HG02885 (cell line): Measurements from ENCODE around the gene TMEM97.

Experiments used
- ATAC-seq: cut with Tn5 transposase; IDR thresholded peaks from one replicate; pipeline ENCODE4 v1.9.1; 2021; ENCODE audit warnings: mild to moderate bottlenecking; ENCODE audit not compliant: unreplicated experiment, poor library complexity

The TMEM97 gene

GRCh38 chr17:28315846-28316705 is 2.9 kb upstream of the TMEM97 start:
- ATAC-seq: no peak

DNA sequence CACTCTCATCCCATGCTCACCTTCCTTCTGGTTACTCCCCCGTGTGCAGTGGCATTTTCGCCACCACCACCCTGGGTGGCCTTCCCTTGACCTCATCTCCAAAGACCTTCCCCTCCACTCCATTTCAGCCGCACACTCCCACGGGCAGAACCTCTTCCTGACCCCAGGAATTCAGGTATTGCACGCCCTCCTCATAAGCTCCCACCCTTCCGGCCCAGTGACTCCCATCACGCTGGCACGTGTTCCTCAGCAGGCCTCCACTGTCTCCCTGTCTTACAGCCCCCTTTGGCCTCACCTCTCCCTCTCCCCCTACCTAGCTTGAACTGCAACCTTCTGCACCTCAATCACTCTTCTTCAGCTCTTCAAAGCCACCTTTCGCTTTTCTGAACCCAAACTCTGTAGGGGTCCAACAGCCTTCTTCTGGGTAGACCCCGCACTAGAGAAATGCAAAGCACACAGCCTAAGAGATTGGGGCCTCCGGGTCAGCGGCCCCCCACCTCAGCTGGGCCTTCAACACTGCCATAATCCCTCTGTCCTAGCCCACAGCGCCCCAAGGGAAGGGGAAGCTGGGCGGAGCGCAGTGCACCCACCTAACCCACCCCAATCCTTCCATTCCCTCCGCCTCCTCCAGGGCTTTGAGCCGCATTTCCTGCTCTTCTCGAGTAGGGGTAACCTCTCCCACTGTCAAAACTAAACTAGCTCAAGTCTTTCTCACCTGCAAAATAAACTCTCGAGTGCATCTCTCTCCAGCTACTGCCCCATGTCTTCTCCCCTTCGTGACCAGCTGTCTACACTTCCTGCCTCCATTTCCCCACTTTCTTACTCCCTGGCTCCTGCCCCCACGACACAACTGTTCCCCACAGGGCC is 1.7 kb upstream of the TMEM97 start:
- no peak for ATAC-seq

GRCh38 chr17:28317966-28318758 is 838 bp upstream of the TMEM97 start:
- peak; percentile 15 for ATAC-seq

GRCh38 chr17:28319598-28319935 is 567 bp downstream of the TMEM97 start:
- no peak for ATAC-seq

- no peak for ATAC-seq
These were observed 1.4 kb downstream of the TMEM97 start for GRCh38 chr17:28320215-28321061.

DNA sequence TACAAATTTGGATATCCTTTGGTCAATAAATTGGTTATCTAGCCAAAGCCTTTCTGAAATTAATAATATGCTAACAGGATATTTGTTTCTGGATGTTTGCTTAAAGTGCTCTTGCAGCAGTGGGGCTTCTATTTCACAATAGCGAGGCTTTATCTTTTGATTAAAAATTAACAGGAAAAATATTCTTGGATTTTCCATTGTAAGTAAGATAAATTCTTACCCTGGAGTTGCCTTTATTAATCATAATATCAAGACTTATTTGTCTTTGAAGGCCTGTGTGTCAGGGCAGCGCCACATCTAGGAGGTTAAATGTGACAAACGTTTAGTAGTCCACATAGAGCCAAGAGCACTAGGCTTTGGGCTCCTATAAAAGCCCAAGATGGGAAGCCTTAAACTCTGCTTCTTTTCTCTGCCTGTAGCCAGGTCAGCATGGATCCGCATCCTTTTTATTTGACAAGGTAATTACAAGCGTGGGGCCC is 5.3 kb downstream of the TMEM97 start:
- ATAC-seq: no peak

GRCh38 chr17:28324781-28325180 is 5.8 kb downstream of the TMEM97 start:
- ATAC-seq: no peak

DNA sequence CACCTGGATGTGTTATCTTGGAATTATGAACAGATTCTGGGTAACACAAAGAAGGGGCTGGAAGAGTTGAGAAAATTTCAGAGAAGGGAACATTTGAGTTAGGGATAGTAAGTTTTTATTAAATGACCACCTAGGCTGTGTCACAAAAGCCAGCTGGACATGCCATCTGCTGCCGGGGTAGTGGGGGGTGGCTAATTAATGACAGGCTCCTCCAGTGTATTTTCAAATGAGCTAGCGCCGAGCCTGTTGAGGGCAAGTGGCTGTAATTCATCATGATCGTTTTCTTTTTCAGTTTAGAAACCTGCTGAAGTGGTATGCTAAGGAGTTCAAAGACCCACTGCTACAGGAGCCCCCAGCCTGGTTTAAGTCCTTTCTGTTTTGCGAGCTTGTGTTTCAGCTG is 6.2 kb downstream of the TMEM97 start:
- no peak for ATAC-seq

DNA sequence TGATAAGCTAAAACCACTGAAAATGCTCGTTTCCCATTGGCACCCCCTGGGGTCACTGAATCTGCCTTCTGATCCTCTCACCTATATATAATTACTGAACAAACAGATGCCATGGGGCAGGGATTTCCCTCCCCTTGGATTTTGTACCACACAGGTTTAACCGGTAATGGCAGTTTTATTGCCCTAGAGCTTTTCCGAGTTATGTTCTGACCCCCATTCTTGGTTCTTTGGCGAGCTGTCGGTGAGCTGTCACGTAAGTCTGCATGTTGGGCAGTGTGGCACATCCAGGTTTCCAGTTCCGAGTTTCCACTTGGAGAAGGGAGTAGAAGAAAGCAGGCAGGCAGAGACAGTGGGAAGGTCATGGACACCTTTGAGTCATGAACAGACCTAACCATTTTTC is 7.1 kb downstream of the TMEM97 start:
- ATAC-seq: no peak

GRCh38 chr17:28327031-28327607 is 8.1 kb downstream of the TMEM97 start:
- peak; percentile 69 for ATAC-seq

DNA sequence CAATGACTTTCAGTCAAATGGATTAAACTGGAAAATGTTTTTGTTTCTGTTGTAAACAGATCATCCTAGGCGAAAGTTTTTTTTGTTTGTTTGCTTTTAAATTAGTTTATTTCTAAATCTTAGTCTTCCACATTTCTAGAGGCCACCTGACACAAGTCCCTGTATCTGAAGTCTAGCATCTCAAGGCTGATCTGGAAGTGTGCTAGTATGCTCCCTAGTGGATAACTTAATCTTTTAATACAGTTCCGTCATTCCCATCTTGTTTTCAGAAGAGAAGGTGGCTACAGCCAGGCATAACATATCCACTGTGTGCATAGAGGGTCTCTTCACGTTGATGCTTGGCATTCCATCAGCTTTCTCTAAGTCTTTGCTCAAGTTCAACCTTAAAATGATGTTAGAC is 8.7 kb downstream of the TMEM97 start:
- ATAC-seq: no peak

DNA sequence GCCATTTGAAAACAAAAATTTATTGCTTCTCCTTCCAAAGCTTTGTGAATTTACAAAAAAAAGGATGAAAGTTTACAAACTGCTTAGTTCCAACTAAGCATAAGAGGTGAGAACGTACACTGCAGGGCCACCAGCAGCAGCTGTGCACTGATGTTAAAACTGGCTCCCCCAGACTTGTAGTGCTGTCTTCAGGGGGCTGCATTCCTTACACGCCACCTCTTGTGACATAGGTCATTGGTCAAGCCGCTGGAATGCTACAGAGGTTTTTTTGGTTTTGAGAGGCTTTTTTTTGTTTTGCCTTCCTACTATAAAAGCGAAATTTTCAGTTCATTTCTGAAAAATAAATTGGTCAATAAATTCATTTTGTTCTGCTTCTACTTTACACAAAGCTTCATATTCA is 9.3 kb downstream of the TMEM97 start:
- ATAC-seq: no peak

- ATAC-seq: no peak
These were observed 11.7 kb downstream of the TMEM97 start for GRCh38 chr17:28330671-28331070.

DNA sequence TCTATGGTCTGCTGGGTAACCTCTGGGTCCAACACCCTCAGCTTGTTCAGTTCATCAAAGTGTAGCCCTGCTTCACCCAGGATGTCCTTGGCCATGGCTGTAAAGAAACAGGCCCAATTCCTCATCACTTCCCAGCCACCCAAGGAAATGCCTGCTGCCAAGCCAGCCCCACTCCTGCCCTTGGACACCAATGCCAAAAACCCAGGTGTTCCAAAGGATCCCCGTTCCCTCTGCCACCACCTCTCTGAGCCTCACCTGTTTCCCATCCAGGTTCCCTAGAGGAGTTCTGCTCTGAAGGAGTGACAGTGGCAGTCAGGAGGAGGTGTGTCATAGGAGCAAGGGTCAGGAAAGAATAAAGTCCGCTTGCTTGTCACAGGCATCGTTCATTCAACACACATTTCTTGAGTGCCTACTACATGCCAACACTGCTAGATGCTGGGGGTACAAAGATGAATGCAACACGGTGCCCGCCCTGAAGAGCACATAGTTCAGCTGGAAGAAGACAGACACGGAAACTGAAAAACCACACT is 13.0 kb downstream of the TMEM97 start:
- ATAC-seq: no peak

DNA sequence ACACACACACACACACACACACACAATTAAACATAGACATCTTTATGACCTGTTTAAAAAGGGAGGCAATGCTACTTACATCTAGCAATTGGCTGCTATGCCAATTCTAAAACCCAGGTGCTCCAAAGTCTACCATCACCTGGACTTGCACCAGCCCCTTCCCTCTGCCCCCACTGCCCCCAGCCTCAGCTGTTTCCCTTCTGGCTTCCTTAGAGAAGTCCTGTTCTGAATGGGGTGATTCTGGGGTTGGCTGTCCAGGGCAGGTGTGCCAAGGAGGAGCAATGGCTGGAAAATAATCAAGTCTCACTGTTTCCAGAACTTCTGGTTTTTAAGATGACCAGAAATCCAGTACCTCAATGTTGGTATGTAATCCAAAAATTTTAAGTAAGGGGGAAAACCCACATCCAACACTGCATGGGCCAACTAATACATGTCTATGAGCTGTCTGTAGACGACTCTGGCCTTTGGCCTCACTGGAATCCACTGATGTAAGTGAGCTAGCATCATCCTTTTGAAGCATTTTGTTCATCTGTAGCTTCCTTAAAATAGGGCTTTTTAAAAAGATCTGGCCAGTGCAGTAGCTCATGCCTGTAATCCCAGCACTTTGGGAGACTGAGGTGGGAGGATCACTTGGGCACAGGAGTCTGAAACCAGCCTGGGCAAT is 14.2 kb downstream of the TMEM97 start:
- ATAC-seq: no peak

DNA sequence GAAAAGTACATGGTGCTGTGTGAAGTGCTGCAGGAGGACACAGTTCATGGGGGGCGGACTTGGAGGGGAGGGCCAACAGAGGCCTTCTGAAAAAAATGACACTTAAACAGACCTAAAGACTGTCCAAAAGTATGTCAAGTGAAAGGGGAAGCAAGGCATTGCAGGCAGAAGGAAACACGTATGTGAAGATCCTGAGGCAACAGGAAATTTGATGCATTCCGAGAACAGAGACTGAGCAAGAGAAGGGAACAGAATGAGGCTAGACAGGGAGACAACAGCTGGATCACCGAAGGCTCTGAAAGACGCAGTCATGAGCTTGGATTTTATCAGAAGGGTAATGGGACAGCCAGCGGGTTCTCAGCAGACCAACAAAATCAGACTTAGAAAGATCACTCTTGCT is 15.2 kb downstream of the TMEM97 start:
- ATAC-seq: no peak

DNA sequence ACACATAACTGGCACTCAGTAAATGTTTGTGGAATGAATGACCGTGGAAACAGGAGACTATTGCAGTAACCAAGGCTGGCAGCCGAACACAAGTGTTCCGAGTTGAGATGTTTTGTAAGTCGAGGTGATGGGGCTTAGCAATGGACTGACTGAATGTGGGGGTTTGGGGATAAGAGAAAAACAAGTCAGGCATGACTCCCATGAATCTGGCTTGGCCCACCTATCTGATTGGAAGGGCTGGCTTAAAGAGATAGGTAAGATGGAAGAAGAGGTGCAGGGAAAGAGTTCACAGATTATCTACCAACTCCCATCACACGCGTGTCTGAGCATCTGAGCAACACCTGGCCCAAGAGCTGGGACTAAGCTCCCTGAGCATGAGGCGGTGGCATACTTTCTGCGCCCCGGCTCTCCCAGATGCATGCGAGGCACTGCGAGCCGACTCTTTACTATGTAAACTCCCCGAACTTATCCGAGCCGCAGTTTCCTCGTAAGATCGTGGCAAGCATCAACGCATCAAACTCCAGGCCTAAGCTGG is 15.7 kb downstream of the TMEM97 start:
- ATAC-seq: no peak

DNA sequence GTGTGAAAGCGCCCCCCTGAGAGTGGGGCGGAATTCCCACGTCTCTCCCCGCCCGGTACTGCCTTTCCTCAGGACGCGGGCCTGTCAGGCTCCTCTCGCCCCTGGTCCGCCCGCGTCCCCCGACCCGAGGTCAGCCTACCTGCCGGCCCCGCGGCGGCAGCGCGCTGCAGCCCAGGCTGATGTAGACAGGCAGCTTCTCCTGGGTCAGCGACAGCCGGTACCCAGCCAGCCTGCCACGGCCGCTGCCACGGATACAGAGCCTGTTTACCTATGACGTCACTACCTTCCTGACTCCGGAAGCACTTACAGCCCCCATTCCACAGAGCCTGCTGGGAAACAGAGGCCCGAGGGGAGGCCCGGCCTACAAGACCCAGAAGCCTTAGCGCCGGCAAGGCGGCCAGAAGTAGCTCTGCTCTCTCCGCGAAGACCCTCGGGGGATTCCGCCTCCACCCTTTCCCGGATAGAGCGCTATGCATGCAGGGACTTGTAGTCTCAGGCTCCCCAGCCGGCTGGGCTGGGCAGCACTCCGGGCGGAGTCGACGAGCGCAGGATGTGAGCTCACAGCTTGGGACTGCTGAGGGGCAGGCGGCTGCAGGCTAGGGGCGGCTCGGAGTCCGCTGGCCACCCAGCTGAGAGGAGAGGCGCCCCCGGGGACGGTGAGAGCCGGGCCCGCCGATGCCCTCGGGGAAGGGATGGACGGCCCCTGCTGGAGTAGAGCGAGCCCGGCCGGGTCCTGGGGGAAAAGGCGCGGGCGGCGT is 16.4 kb downstream of the TMEM97 start, which contains the start of the genes IFT20 and TNFAIP1:
Gene IFT20 (minus strand): TSS at position 272 of the 758 bp plus-strand sequence. CDS start 3,487 bp downstream, outside the sequence.
Gene TNFAIP1 (plus strand): TSS at position 561 of the 758 bp plus-strand sequence. CDS start 3,761 bp downstream, outside the sequence.
- ATAC-seq: peak; percentile 95
